Esophagus squamous epithelium (tissue), 4 donors: Measurements from ENCODE around the gene FGD1.

ENCODE experiments used
- CTCF ChIP-seq, 6 experiments: fragments of 450-650 bp in 4 of 6; fragments of 200-600 bp in 2 of 6; sonication (generic) in 2 of 6; IDR thresholded peaks; one replicate each; pipeline ENCODE4 v1.5.1; 2016 to 2019; ENCODE audit warnings: antibody characterized with exemption in 6 of 6, mild to moderate bottlenecking in 4 of 6, moderate library complexity in 4 of 6
- POLR2A ChIP-seq, 4 donors: fragments of 450-650 bp; IDR thresholded peaks; one replicate each; pipeline ENCODE4 v1.6.1; 2017; ENCODE audit warnings: antibody characterized with exemption in 4 of 4, mild to moderate bottlenecking in 4 of 4, moderate library complexity in 3 of 4

- TF ChIP-seq CTCF (IDR thresholded peaks at IDR 0.05) (no peak), POLR2A (IDR thresholded peaks at IDR 0.05) (no peak)
These were observed 84.3 kb downstream of the FGD1 start for GRCh38 chrX:54411732-54412131.
